Sigmoid colon (tissue), 4 donors: ENCODE measurements around the gene RAB26.

ENCODE experiments used
- POLR2A ChIP-seq, 2 donors: fragments of 450-650 bp; IDR thresholded peaks; one replicate each; pipeline ENCODE4 v1.6.1; 2016; ENCODE audit warnings: antibody characterized with exemption in 2 of 2, mild to moderate bottlenecking in 2 of 2, moderate library complexity in 2 of 2
- POLR2AphosphoS5 ChIP-seq, 4 donors: sonication (generic); formaldehyde crosslinking; IDR thresholded peaks; one replicate each; pipeline ENCODE4 v1.6.1; 2017; ENCODE audit warnings: antibody characterized with exemption in 4 of 4
- TF ChIP-seq, protein P1 (sequence below), 4 experiments: fragments of 450-650 bp in 3 of 4; fragments of 200-600 bp in 1 of 4; IDR thresholded peaks; one replicate each; pipeline ENCODE4 v1.5.1; 2016 to 2019; ENCODE audit warnings: antibody characterized with exemption in 4 of 4, mild to moderate bottlenecking in 3 of 4, moderate library complexity in 2 of 4

DNA sequence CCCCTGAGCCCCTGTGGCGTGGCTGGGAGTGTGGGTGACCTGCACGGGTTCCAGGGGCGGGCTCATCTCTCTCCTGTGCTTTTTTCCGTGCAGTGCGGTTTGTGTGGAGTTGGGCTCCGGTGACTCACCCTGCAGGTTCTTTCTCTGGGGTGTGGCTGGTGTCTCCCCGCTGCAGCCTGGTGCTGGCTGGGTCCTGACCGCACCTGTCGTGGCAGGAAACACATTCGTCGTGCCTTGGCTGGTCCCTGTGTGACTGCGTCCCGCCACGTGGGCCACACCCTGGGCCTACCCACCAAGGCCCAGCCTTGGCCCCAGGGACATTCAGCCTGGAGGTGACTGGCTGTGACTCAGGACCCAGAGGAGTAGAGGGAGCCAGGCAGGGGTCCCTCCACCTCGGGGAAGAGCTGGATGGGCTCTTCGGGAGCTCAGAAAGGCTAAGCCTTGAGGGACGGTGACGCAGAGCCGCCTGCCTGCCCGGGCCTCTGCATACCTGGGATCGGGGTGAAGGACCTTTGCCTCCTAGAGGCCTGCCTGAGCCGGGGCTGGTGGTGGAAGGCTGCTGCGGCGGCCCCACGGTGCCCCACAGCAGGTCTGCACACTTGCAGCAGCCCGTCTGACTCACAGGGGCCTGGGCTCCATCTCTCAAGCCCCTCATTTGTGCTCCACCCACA is 14.9 kb downstream of the RAB26 start:
- TF ChIP-seq, protein P1, sequence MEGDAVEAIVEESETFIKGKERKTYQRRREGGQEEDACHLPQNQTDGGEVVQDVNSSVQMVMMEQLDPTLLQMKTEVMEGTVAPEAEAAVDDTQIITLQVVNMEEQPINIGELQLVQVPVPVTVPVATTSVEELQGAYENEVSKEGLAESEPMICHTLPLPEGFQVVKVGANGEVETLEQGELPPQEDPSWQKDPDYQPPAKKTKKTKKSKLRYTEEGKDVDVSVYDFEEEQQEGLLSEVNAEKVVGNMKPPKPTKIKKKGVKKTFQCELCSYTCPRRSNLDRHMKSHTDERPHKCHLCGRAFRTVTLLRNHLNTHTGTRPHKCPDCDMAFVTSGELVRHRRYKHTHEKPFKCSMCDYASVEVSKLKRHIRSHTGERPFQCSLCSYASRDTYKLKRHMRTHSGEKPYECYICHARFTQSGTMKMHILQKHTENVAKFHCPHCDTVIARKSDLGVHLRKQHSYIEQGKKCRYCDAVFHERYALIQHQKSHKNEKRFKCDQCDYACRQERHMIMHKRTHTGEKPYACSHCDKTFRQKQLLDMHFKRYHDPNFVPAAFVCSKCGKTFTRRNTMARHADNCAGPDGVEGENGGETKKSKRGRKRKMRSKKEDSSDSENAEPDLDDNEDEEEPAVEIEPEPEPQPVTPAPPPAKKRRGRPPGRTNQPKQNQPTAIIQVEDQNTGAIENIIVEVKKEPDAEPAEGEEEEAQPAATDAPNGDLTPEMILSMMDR (IDR thresholded peaks at IDR 0.05) = no peak
- TF ChIP-seq POLR2A (IDR thresholded peaks at IDR 0.05) (no peak), POLR2AphosphoS5 (IDR thresholded peaks at IDR 0.05) (no peak)
